ENCODE data around the gene MARK3. TPM values are rescaled to one million over a fixed set of nuclear protein-coding genes. Genes with fewer than 3 reads are reported as not detected.

Gene MARK3
- total and polyA plus RNA-seq, 2 of the 4 experiments (the other 2 are of a cell fraction): 78.5 to 80.5 TPM

DNA sequence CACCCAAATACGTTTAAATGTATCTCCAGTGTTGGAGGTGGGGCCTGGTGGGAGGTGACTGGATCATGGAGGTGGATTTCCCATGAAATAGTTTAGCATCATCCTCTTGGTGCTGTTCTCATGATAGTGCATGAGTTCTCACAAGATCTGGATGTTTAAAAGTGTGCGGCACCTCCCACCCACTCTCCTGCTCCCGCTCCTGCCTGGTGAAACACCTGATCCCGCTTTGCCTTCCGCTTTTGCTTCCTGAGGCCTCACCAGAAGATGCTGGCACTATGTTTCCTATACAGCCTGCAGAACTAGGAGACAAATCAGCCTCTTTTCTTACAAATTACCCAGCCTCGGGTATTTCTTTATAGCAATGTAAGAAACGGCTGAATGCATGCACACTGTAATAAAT lies 31.1 kb upstream of the MARK3 start:
- H2BK120ac ChIP-seq (ENCODE audit: low read depth, low read length): no peak overlapping the region
- no peak overlapping the region for H3K27ac ChIP-seq (ENCODE audit: insufficient read depth, low read length)
- H3K36me3 ChIP-seq (ENCODE audit: control insufficient read depth, insufficient read depth, low read length): no peaks in the 10 kb centered on the region
- H4K91ac ChIP-seq (ENCODE audit: insufficient read depth, low read depth, low read length): no peak overlapping the region
- H4K8ac ChIP-seq (ENCODE audit: low read depth in 2 of 2, low read length in 2 of 2): no peak overlapping the region
- H3K23ac ChIP-seq (ENCODE audit: low read depth, low read length): no peak overlapping the region
- no peak overlapping the region for H4K5ac ChIP-seq (ENCODE audit: low read depth, low read length)
- no peak overlapping the region for H3K4me2 ChIP-seq (ENCODE audit: low read depth, low read length)
- H3K18ac ChIP-seq (ENCODE audit: low read depth, low read length): no peak overlapping the region
- intact Hi-C loops (cut with micrococcal nuclease) (no loop called here), dilution Hi-C loops (cut with HindIII; ENCODE audit: low sequenced_read_pairs, unreplicated experiment) (no loop called here), in situ Hi-C loops (cut with MboI; ENCODE audit: low sequenced_read_pairs) (no loop called here)
- H3K9me1 ChIP-seq (ENCODE audit: insufficient read depth, low read length): peaks cover 18% of the 10 kb centered on the region
- H3K9ac ChIP-seq (ENCODE audit: low read depth, low read length): no peak overlapping the region
- H2BK5ac ChIP-seq (ENCODE audit: low read depth, low read length, poor library complexity, severe bottlenecking): no peak overlapping the region
- BruUV-seq (replicated peaks): no TSS peak
- no peak for ATAC-seq (ENCODE audit: low read depth)
- H2BK20ac ChIP-seq (ENCODE audit: low read depth, low read length): no peak overlapping the region
- no peak overlapping the region for H3K4ac ChIP-seq (ENCODE audit: low read depth, low read length)
- H2AK9ac ChIP-seq (replicated peaks; ENCODE audit: low read depth, low read length, poor library complexity): no peak overlapping the region
- H3K56ac ChIP-seq (ENCODE audit: extremely low read depth, insufficient read depth, low read length): no peak overlapping the region
- H3K4me1 ChIP-seq (ENCODE audit: control insufficient read depth, insufficient read depth, low read length): peaks cover 3% of the 10 kb centered on the region; the same call in 1 of the 2 replicates
- no CpG with 5 or more reads among the region's 7 CpGs for WGBS, 2 experiments (ENCODE audit: extremely low coverage in 2 of 2, insufficient read length in 1 of 2)
- no peak overlapping the region for H3K4me3 ChIP-seq (ENCODE audit: insufficient read depth, low read depth, low read length)
- ChIA-PET CTCF (no interaction called here), POLR2A (ENCODE audit: unreplicated experiment) (no interaction called here)
- H2BK15ac ChIP-seq (ENCODE audit: low read depth, low read length): no peak overlapping the region
- H2AFZ ChIP-seq (replicated peaks; ENCODE audit: low read length, poor library complexity): no peak overlapping the region
- H2AK5ac ChIP-seq (ENCODE audit: low read depth, low read length): no peak overlapping the region
- no peaks in the 10 kb centered on the region for H3K27me3 ChIP-seq (ENCODE audit: control insufficient read depth, insufficient read depth, low read length)
- no peaks in the 10 kb centered on the region for H3K79me1 ChIP-seq (ENCODE audit: low read depth in 1 of 2, low read length in 2 of 2)
- TF ChIP-seq CTCF (conservative IDR thresholded peaks at IDR 0.05; ENCODE audit: low read depth, low read length): no peak
- no peak for TF ChIP-seq POLR2A (IDR thresholded peaks at IDR 0.05; ENCODE audit: low read depth, low read length)
- TF ChIP-seq CHD1 (IDR thresholded peaks at IDR 0.05; ENCODE audit: low read depth, low read length): no peak
- TF ChIP-seq BHLHE40 (IDR thresholded peaks at IDR 0.05; ENCODE audit: low read depth, low read length): no peak
- TF ChIP-seq RAD21 (IDR thresholded peaks at IDR 0.05; ENCODE audit: low read length): no peak
- TF ChIP-seq MXI1 (IDR thresholded peaks at IDR 0.05; ENCODE audit: borderline replicate concordance, low read depth, low read length): no peak
- no peak for TF ChIP-seq RCOR1 (IDR thresholded peaks at IDR 0.05; ENCODE audit: insufficient replicate concordance, low read length)
- TF ChIP-seq MAZ (IDR thresholded peaks at IDR 0.05; ENCODE audit: borderline replicate concordance, low read depth, low read length): no peak
- no peak for TF ChIP-seq FOS (IDR thresholded peaks at IDR 0.05; ENCODE audit: low read depth, low read length)
- no peak for TF ChIP-seq NFE2L2 (IDR thresholded peaks at IDR 0.05; ENCODE audit: low read depth, low read length)
- no peak for TF ChIP-seq SMC3 (IDR thresholded peaks at IDR 0.05; ENCODE audit: low read depth, low read length)
- TF ChIP-seq, protein P1, sequence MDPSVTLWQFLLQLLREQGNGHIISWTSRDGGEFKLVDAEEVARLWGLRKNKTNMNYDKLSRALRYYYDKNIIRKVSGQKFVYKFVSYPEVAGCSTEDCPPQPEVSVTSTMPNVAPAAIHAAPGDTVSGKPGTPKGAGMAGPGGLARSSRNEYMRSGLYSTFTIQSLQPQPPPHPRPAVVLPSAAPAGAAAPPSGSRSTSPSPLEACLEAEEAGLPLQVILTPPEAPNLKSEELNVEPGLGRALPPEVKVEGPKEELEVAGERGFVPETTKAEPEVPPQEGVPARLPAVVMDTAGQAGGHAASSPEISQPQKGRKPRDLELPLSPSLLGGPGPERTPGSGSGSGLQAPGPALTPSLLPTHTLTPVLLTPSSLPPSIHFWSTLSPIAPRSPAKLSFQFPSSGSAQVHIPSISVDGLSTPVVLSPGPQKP (IDR thresholded peaks at IDR 0.05; ENCODE audit: borderline replicate concordance, low read depth, low read length): no peak
- TF ChIP-seq MAFK (IDR thresholded peaks at IDR 0.05; ENCODE audit: low read depth, low read length): no peak
- no peak for TF ChIP-seq RFX5 (IDR thresholded peaks at IDR 0.05; ENCODE audit: low read depth, low read length)
- TF ChIP-seq, protein P2, sequence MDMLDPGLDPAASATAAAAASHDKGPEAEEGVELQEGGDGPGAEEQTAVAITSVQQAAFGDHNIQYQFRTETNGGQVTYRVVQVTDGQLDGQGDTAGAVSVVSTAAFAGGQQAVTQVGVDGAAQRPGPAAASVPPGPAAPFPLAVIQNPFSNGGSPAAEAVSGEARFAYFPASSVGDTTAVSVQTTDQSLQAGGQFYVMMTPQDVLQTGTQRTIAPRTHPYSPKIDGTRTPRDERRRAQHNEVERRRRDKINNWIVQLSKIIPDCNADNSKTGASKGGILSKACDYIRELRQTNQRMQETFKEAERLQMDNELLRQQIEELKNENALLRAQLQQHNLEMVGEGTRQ (IDR thresholded peaks at IDR 0.05; ENCODE audit: low read depth, low read length): no peak
- no peak for TF ChIP-seq CEBPB (IDR thresholded peaks at IDR 0.05; ENCODE audit: low read depth, low read length)
- no peak overlapping the region for H3K14ac ChIP-seq (replicated peaks; ENCODE audit: low read depth, low read length)
- H3K9me3 ChIP-seq (ENCODE audit: control insufficient read depth, insufficient read depth, low read length): no peaks in the 10 kb centered on the region
- DNase-seq: no peak
- no peaks in the 10 kb centered on the region for H4K20me1 ChIP-seq (ENCODE audit: insufficient read depth, low read length)

Data from IMR-90 (cell line).